HCT116 (cell line): ENCODE results near the gene TRIM72. TPM values are rescaled to one million over a fixed set of nuclear protein-coding genes. Genes with fewer than 3 reads are reported as not detected.

ENCODE experiments used
- ATAC-seq: fragments of 200-7000 bp; cut with Tn5 transposase; 2 replicates; pipeline ENCODE4 v1.9.1; 2020; ENCODE audit warnings: mild to moderate bottlenecking, moderate library complexity
- BruUV-seq: library from RNA; stranded (reverse); fragments of 400-500 nt; replicated peaks from 2 replicates; lab custom pipeline; 2021; lab: Mats Ljungman, UMichigan
- CTCF ChIA-PET: fragments of 300-600 bp; sonication (Branson Sonifier 250); formaldehyde crosslinking; loops from one replicate; lab custom pipeline; 2021; ENCODE audit warnings: antibody characterized with exemption; lab: Charles Lee
- POLR2A ChIA-PET: fragments of 300-600, 350-600 bp; sonication (Branson Sonifier 250); formaldehyde crosslinking; loops from one replicate; lab custom pipeline; 2021; ENCODE audit warnings: antibody characterized with exemption; lab: Charles Lee
- RAD21 ChIA-PET, 2 experiments: fragments of 300-600 bp; sonication (Branson Sonifier 250); formaldehyde crosslinking; loops; one replicate each; lab custom pipeline; 2023; ENCODE audit warnings: low total read pairs in 2 of 2; ENCODE audit not compliant: uncharacterized antibody in 2 of 2, unreplicated experiment in 2 of 2, low non-redundant PET in 1 of 2; lab: Charles Lee
- DNase-seq: peaks from one replicate; pipeline ENCODE4 v3.0.0-alpha.2; 2010; ENCODE audit warnings: low read depth, low spot score
- H2AFZ ChIP-seq: fragments of 200-600 bp; shearing (Covaris generic), sonication (generic); 2 replicates; pipeline ENCODE4 v1.6.1; 2017; ENCODE audit warnings: low read depth, mixed run types, mixed read lengths, antibody characterized with exemption, low read length; ENCODE audit not compliant: poor library complexity, severe bottlenecking
- H3K27ac ChIP-seq: 2 replicates; pipeline ENCODE4 v1.5.1; 2012; ENCODE audit warnings: low read depth, low read length
- H3K27me3 ChIP-seq: fragments of 200-600 bp; sonication (generic); 2 replicates; pipeline ENCODE4 v1.6.1; 2016; ENCODE audit warnings: mixed run types, low read length, mixed read lengths; ENCODE audit not compliant: insufficient read depth
- H3K36me3 ChIP-seq, 2 experiments: fragments of 200-500 bp in 1 of 2; fragments of 200-600 bp in 1 of 2; sonication (Bioruptor generic) in 1 of 2; sonication (generic) in 1 of 2; 2 replicates each; pipeline versions ENCODE4 v1.5.1 to v1.6.1; 2014 to 2016; ENCODE audit warnings: low read length in 2 of 2, inconsistent platforms in 1 of 2, mixed read lengths in 1 of 2, mixed run types in 1 of 2; ENCODE audit not compliant: insufficient read depth in 2 of 2, control insufficient read depth in 1 of 2
- H3K4me1 ChIP-seq, 2 experiments: fragments of 200-600 bp in 1 of 2; sonication (generic) in 1 of 2; 2 replicates each; pipeline versions ENCODE4 v1.5.1 to v1.6.1; 2012 to 2017; ENCODE audit warnings: low read length in 2 of 2, inconsistent platforms in 1 of 2, mild to moderate bottlenecking in 1 of 2, mixed read lengths in 1 of 2, mixed run types in 1 of 2, moderate library complexity in 1 of 2; ENCODE audit not compliant: insufficient read depth in 2 of 2, control insufficient read depth in 1 of 2
- H3K4me2 ChIP-seq: fragments of 200-600 bp; sonication (generic); 2 replicates; pipeline ENCODE4 v1.6.1; 2017; ENCODE audit warnings: mixed run types, low read length, mixed read lengths
- H3K4me3 ChIP-seq, 2 experiments: fragments of 200-600 bp in 1 of 2; sonication (generic) in 1 of 2; replicated peaks in 1 of 2; 2 replicates each; pipeline ENCODE4 v1.5.1; 2011 to 2016; ENCODE audit warnings: low read length in 2 of 2, control low read depth in 1 of 2, low read depth in 1 of 2, mild to moderate bottlenecking in 1 of 2, mixed read lengths in 1 of 2, mixed run types in 1 of 2
- H3K79me2 ChIP-seq: fragments of 200-600 bp; sonication (generic); 2 replicates; pipeline ENCODE4 v1.6.1; 2017; ENCODE audit warnings: mild to moderate bottlenecking, mixed run types, low read length, moderate library complexity, mixed read lengths; ENCODE audit not compliant: insufficient read depth
- H3K9ac ChIP-seq: fragments of 200-600 bp; sonication (generic); 2 replicates; pipeline ENCODE4 v1.6.1; 2016; ENCODE audit warnings: low read length, mixed read lengths
- H3K9me2 ChIP-seq: fragments of 200-600 bp; sonication (generic), shearing (Covaris generic); 2 replicates; pipeline ENCODE4 v1.6.1; 2017; ENCODE audit warnings: mixed run types, mild to moderate bottlenecking, moderate library complexity; ENCODE audit not compliant: insufficient read depth
- H3K9me3 ChIP-seq, 2 experiments: fragments of 200-500 bp in 1 of 2; fragments of 200-600 bp in 1 of 2; sonication (Bioruptor generic) in 1 of 2; sonication (generic) in 1 of 2; 2 replicates each; pipeline ENCODE4 v1.6.1; 2014 to 2017; ENCODE audit warnings: low read length in 2 of 2, mixed read lengths in 2 of 2, inconsistent platforms in 1 of 2, low read depth in 1 of 2, mild to moderate bottlenecking in 1 of 2, mixed run types in 1 of 2, moderate library complexity in 1 of 2; ENCODE audit not compliant: control insufficient read depth in 1 of 2, insufficient read depth in 1 of 2
- H4K20me1 ChIP-seq: fragments of 200-600 bp; sonication (generic), shearing (Covaris generic); 2 replicates; pipeline ENCODE4 v1.6.1; 2017; ENCODE audit warnings: mixed run types, mild to moderate bottlenecking, moderate library complexity; ENCODE audit not compliant: insufficient read depth
- CBX3 ChIP-seq: IDR thresholded peaks from 2 replicates; pipeline ENCODE4 v1.6.1; 2012; ENCODE audit warnings: low read depth
- CEBPB ChIP-seq: IDR thresholded peaks from 2 replicates; pipeline ENCODE4 v1.6.1; 2012; ENCODE audit warnings: low read depth
- EGR1 ChIP-seq: IDR thresholded peaks from 2 replicates; pipeline ENCODE4 v1.6.1; 2012; ENCODE audit warnings: low read depth
- EZH2 ChIP-seq: fragments of 200-600 bp; sonication (generic); IDR thresholded peaks from 2 replicates; pipeline ENCODE4 v1.6.1; 2017; ENCODE audit warnings: antibody characterized with exemption, mixed run types
- JUND ChIP-seq: IDR thresholded peaks from 2 replicates; pipeline ENCODE4 v1.6.1; 2012
- SRF ChIP-seq: IDR thresholded peaks from 2 replicates; pipeline ENCODE4 v1.6.1; 2012; ENCODE audit warnings: low read depth
- ZNF274 ChIP-seq: fragments of 200-500 bp; sonication (Bioruptor generic); IDR thresholded peaks from 2 replicates; pipeline ENCODE4 v1.6.1; 2014; ENCODE audit warnings: mild to moderate bottlenecking, low read depth, low read length, inconsistent platforms
- intact Hi-C: fragments of 100-400 bp; cut with micrococcal nuclease; formaldehyde crosslinking; loops from 2 replicates; pipeline ENCODE4 v1.10.0; 2022
- total RNA-seq: library from RNA; stranded (reverse); gene quantifications from one replicate; pipeline ENCODE4 v1.2.1, GENCODE V29; 2021; ENCODE audit not compliant: unreplicated experiment
- TF ChIP-seq, protein P1 (sequence below), 3 experiments: fragments of 200-600 bp in 1 of 3; sonication (generic) in 1 of 3; IDR thresholded peaks in 2 of 3; conservative IDR thresholded peaks in 1 of 3; 2 replicates each; pipeline ENCODE4 v1.5.1; 2012 to 2017; ENCODE audit warnings: low read depth in 2 of 3, low read length in 2 of 3, antibody characterized with exemption in 1 of 3, borderline replicate concordance in 1 of 3, control low read depth in 1 of 3, mild to moderate bottlenecking in 1 of 3, mixed read lengths in 1 of 3, mixed run types in 1 of 3, moderate library complexity in 1 of 3; ENCODE audit not compliant: insufficient read depth in 1 of 3

Gene TRIM72
- total RNA-seq, 1 experiment from 2014 or later = 43.8 TPM

DNA sequence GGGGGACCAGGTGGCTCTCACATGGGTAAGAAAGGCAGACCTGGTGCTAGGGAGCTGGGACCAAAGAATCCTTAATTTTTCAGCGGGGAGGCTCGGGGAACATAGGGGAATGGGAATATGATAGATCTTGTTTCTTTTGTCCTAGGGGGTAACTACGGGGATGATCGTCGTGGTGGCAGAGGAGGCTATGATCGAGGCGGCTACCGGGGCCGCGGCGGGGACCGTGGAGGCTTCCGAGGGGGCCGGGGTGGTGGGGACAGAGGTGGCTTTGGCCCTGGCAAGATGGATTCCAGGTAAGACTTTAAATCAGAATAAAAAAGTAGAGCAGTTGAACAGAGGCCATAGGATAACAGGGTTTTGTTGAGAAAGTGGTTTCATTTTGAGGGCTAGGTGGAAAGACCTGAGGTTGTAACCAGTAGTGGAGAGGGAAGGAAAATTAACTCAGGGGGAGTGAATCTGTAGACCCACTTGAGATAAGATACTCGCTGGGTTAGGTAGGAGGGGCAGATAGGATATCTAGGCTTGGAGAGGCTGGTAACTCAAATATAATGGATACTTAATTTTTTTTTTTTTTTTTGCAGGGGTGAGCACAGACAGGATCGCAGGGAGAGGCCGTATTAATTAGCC is 23.0 kb upstream of the TRIM72 start:
- H4K20me1 ChIP-seq = peaks cover 84% of the 10 kb centered on the region
- H3K9ac ChIP-seq = no peak overlapping the region
- no peaks in the 10 kb centered on the region for H3K27me3 ChIP-seq
- H3K79me2 ChIP-seq = peaks cover 99% of the 10 kb centered on the region
- intact Hi-C loops = no loop called here
- ChIA-PET POLR2A (interaction anchor here (2.3 kb wide), 1 partner anchor 11 kb away, joined by 11 read pairs; the partner anchor contains the start of gene FUS), CTCF (no interaction called here), RAD21 (no interaction called here)
- no peak for DNase-seq
- no peak overlapping the region for H3K4me3 ChIP-seq
- no peaks in the 10 kb centered on the region for H3K9me2 ChIP-seq
- H3K36me3 ChIP-seq = peaks cover 94 to 98% of the 10 kb centered on the region in 2 experiments
- no peak for TF ChIP-seq EGR1
- no peak for TF ChIP-seq JUND
- TF ChIP-seq SRF = no peak
- no peak for TF ChIP-seq ZNF274
- no peak for TF ChIP-seq CEBPB
- TF ChIP-seq CBX3 = no peak
- TF ChIP-seq, protein P1, sequence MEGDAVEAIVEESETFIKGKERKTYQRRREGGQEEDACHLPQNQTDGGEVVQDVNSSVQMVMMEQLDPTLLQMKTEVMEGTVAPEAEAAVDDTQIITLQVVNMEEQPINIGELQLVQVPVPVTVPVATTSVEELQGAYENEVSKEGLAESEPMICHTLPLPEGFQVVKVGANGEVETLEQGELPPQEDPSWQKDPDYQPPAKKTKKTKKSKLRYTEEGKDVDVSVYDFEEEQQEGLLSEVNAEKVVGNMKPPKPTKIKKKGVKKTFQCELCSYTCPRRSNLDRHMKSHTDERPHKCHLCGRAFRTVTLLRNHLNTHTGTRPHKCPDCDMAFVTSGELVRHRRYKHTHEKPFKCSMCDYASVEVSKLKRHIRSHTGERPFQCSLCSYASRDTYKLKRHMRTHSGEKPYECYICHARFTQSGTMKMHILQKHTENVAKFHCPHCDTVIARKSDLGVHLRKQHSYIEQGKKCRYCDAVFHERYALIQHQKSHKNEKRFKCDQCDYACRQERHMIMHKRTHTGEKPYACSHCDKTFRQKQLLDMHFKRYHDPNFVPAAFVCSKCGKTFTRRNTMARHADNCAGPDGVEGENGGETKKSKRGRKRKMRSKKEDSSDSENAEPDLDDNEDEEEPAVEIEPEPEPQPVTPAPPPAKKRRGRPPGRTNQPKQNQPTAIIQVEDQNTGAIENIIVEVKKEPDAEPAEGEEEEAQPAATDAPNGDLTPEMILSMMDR (IDR thresholded peaks at IDR 0.05 in 2 of 3, conservative IDR thresholded peaks at IDR 0.05 in 1 of 3; ENCODE audit: borderline replicate concordance in 1 of 3, insufficient read depth in 1 of 3, low read depth in 2 of 3, low read length in 2 of 3) = no peak
- no peak for TF ChIP-seq EZH2
- no peak for ATAC-seq
- H3K4me2 ChIP-seq = no peak overlapping the region
- H3K9me3 ChIP-seq = no peaks in the 10 kb centered on the region
- no TSS peak for BruUV-seq
- H3K27ac ChIP-seq = no peak overlapping the region
- no peak overlapping the region for H2AFZ ChIP-seq
- no peaks in the 10 kb centered on the region for H3K4me1 ChIP-seq
